Hepatocyte (in vitro differentiated cells): Measurements from ENCODE around the gene CAP1.

Experiments used
- EZH2 ChIP-seq: fragments of 200-600 bp; sonication (generic); IDR thresholded peaks from 2 replicates; pipeline ENCODE4 v1.6.1; 2016; ENCODE audit warnings: antibody characterized with exemption, mild to moderate bottlenecking, borderline replicate concordance
- TF ChIP-seq, protein P1 (sequence below): fragments of 200-600 bp; sonication (generic); IDR thresholded peaks from 2 replicates; pipeline ENCODE4 v1.5.1; 2016; ENCODE audit warnings: antibody characterized with exemption, mild to moderate bottlenecking; ENCODE audit not compliant: poor library complexity

DNA sequence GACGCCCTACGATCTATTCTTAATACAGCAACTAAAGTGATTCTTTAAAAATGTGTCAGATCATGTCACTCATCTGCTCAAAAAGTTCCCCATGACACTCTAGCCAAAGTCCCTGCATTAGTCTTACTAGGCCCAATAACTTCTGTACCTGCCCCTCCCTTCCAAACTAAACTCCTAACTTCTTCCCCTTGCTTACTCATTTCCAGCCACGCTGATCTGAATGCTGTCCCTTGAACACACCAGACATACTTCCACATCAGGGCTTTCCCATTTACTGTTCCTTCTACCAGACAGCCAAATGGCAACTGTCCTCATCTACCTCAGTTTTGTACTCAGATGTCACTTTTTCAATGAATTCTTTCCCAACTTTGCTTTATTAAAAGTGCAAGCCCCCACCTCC lies 55.3 kb downstream of the CAP1 start:
- TF ChIP-seq, protein P1, sequence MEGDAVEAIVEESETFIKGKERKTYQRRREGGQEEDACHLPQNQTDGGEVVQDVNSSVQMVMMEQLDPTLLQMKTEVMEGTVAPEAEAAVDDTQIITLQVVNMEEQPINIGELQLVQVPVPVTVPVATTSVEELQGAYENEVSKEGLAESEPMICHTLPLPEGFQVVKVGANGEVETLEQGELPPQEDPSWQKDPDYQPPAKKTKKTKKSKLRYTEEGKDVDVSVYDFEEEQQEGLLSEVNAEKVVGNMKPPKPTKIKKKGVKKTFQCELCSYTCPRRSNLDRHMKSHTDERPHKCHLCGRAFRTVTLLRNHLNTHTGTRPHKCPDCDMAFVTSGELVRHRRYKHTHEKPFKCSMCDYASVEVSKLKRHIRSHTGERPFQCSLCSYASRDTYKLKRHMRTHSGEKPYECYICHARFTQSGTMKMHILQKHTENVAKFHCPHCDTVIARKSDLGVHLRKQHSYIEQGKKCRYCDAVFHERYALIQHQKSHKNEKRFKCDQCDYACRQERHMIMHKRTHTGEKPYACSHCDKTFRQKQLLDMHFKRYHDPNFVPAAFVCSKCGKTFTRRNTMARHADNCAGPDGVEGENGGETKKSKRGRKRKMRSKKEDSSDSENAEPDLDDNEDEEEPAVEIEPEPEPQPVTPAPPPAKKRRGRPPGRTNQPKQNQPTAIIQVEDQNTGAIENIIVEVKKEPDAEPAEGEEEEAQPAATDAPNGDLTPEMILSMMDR: no peak
- TF ChIP-seq EZH2: no peak
